Esophagus squamous epithelium (tissue), 5 donors: ENCODE measurements around the gene IGFBP4. TPM values are rescaled to one million over a fixed set of nuclear protein-coding genes. Genes with fewer than 3 reads are reported as not detected.

Experiments used
- DNase-seq: peaks from one replicate; lab custom pipeline; 2025; lab: John Stamatoyannopoulos, UW
- H3K27ac ChIP-seq, 4 donors: fragments of 200-600 bp; sonication (generic); one replicate each; pipeline ENCODE4 v1.5.1; 2016 to 2019; ENCODE audit warnings: mild to moderate bottlenecking in 1 of 4
- H3K27me3 ChIP-seq, 4 donors: fragments of 200-600 bp; sonication (generic); 1 replicate in 3 of 4; 2 replicates in 1 of 4; pipeline versions ENCODE4 v1.5.1 to v1.6.0; 2017 to 2021; ENCODE audit warnings: antibody characterized with exemption in 1 of 4
- H3K36me3 ChIP-seq, 3 donors: fragments of 200-600 bp; sonication (generic); one replicate each; pipeline ENCODE4 v1.5.1; 2016 to 2019
- H3K4me1 ChIP-seq, 3 donors: fragments of 200-600 bp; sonication (generic); one replicate each; pipeline ENCODE4 v1.5.1; 2017 to 2019
- H3K4me3 ChIP-seq, 4 donors: fragments of 200-600 bp; sonication (generic); 1 replicate in 3 of 4; 2 replicates in 1 of 4; pipeline ENCODE4 v1.5.1; 2016 to 2019; ENCODE audit warnings: mild to moderate bottlenecking in 2 of 4, moderate library complexity in 1 of 4
- H3K9me3 ChIP-seq, 3 donors: fragments of 200-600 bp; sonication (generic); one replicate each; pipeline ENCODE4 v1.5.1; 2016 to 2019
- POLR2A ChIP-seq, 4 donors: fragments of 450-650 bp; IDR thresholded peaks; one replicate each; pipeline ENCODE4 v1.6.1; 2017; ENCODE audit warnings: antibody characterized with exemption in 4 of 4, mild to moderate bottlenecking in 4 of 4, moderate library complexity in 3 of 4
- WGBS, 2 donors: methylation state at CpG; one replicate each; pipeline ENCODE4 v1.1.5; 2018; 5-methylcytosine and 5-hydroxymethylcytosine counted together
- intact Hi-C: fragments of 100-400 bp; cut with DNase I; formaldehyde crosslinking; loops from one replicate; pipeline ENCODE4 v1.15.0; 2022
- total RNA-seq, 4 donors: library from RNA; depleted of rRNA; stranded (reverse); fragments of >200 nt; gene quantifications; one replicate each; pipeline ENCODE4 v1.1.0, GENCODE V29; 2016
- TF ChIP-seq, protein P1 (sequence below), 6 experiments: fragments of 450-650 bp in 4 of 6; fragments of 200-600 bp in 2 of 6; sonication (generic) in 2 of 6; IDR thresholded peaks; one replicate each; pipeline ENCODE4 v1.5.1; 2016 to 2019; ENCODE audit warnings: antibody characterized with exemption in 6 of 6, mild to moderate bottlenecking in 4 of 6, moderate library complexity in 4 of 6
- donor health status: DM: yes; HTN: yes; CAD: no.

The IGFBP4 gene
- total RNA-seq, 4 donors from 2014 or later: 27.1 to 154 (median 73.0) TPM

DNA sequence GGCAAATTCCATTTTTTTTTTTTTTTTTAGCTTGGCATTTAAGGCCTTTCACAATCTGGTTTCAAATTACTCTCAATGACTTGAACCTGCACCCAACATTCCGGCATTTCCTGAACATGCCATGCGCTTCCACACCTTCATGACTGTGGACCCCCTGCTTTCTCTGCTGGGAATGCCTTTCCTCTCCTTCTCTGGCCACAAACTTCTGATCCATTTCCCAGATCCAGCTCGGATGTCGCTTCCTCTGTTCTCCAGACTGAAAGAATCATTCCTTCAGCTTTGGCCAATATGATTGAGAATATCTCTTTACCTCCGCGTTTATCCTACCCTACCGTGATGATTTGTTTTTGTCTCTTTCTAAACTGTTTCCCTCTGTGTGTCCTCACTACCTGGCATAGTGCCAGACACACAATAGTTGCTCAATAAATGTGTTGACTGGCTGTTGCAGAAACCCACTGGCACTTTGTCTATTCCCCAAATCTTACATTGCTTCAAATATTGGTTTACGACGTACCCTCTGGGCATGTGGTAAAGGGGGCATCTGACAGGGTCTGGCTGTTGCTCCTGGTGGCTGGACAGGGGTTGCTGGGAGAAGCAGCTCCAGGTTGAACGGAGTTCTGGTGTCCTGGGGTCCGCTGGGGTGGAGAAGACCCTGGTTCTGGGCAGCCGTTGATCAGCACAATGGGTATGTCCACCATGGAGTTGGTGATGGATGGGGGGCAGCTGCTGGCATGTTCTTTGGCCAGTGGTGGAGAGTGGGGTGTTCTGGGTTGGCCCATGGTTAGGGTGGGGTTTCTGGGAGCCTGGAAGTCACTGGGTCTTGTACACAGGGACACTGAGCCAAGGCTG is 43.5 kb downstream of the IGFBP4 start:
- no peaks in the 10 kb centered on the region for H3K27me3 ChIP-seq
- peaks cover 0 to 66% (median 6%) of the 10 kb centered on the region in 3 donors for H3K36me3 ChIP-seq
- no peak for DNase-seq
- H3K9me3 ChIP-seq: no peaks in the 10 kb centered on the region
- peak overlapping the region; percentile 69 to 92 (median 90) for H3K27ac ChIP-seq
- H3K4me3 ChIP-seq: no peak overlapping the region
- WGBS, 2 donors: 49 to 57% methylated on average over 7 to 9 of the region's 12 CpGs
- H3K4me1 ChIP-seq: peaks cover 31 to 100% (median 68%) of the 10 kb centered on the region in 3 donors
- intact Hi-C loops: no loop called here
- no peak for TF ChIP-seq POLR2A (IDR thresholded peaks at IDR 0.05)
- TF ChIP-seq, protein P1, sequence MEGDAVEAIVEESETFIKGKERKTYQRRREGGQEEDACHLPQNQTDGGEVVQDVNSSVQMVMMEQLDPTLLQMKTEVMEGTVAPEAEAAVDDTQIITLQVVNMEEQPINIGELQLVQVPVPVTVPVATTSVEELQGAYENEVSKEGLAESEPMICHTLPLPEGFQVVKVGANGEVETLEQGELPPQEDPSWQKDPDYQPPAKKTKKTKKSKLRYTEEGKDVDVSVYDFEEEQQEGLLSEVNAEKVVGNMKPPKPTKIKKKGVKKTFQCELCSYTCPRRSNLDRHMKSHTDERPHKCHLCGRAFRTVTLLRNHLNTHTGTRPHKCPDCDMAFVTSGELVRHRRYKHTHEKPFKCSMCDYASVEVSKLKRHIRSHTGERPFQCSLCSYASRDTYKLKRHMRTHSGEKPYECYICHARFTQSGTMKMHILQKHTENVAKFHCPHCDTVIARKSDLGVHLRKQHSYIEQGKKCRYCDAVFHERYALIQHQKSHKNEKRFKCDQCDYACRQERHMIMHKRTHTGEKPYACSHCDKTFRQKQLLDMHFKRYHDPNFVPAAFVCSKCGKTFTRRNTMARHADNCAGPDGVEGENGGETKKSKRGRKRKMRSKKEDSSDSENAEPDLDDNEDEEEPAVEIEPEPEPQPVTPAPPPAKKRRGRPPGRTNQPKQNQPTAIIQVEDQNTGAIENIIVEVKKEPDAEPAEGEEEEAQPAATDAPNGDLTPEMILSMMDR (IDR thresholded peaks at IDR 0.05): no peak

DNA sequence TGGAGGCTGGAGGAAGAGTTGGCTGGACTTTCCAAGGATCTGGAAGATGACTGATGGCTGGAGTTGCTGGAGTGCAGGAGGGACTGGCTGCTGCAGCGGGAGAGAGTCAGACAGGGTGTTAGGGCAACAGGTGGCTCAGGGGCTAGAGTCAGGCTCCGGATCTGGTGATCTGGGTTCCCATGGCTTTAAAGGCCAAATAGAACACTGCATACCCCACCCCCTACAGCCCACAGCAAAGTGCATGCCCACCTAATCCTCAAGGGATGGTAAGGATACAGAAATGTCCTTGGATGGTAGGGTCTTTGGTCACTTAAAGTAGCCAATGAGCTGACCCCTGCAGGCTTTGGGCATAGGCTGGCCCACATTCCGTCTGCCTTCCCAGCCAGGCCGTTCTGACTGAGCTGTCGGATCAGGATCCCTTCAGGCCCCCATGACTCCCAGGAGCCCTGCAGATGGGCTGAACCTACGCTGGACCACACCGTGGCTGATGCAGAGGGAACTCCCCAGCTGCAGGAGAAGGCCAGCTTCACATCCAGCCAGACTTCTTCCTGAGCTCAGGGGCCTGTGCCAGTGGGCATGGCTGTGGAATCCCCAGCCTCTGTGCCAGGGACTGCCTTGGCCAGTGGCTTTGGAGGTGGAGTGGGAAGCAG is 44.2 kb downstream of the IGFBP4 start:
- intact Hi-C loops: no loop called here
- DNase-seq: no peak
- peaks cover 32 to 100% (median 66%) of the 10 kb centered on the region in 3 donors for H3K4me1 ChIP-seq
- H3K9me3 ChIP-seq: no peaks in the 10 kb centered on the region
- H3K4me3 ChIP-seq: no peak overlapping the region
- WGBS, 2 donors: 75 to 80% methylated on average over 5 of the region's 7 CpGs
- peak overlapping the region; percentile 69 to 92 (median 90) for H3K27ac ChIP-seq
- H3K27me3 ChIP-seq: no peaks in the 10 kb centered on the region
- TF ChIP-seq POLR2A (IDR thresholded peaks at IDR 0.05): no peak
- TF ChIP-seq, protein P1 (IDR thresholded peaks at IDR 0.05): no peak
- peaks cover 0 to 65% (median 6%) of the 10 kb centered on the region in 3 donors for H3K36me3 ChIP-seq

DNA sequence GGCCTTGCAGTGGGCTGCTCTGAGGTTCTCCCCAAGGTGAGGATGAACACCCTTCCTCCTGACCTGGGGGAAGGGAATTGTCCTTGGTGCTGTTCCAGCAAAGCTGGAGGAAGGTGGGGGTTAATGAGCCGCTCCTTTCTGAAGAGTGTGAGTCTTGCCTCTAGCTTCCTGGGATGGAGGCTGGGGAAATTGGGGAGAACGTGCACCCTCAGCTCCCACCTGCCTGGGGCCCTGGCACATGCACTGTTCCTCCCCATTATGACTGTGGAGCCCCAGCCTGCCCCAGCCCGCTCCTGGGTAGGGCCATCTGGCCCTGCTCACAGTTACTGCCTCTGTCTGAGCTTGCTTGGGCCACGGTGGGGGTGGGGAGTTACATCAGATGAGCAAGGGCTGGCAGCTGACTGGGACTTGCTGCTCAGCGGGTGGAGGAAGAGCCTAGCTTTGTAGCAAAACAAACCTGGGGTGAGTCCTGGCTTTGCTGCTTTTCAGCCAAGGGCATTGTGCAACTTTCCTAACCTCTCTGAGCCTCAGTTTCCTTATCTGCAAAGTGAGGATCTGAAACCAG is 47.1 kb downstream of the IGFBP4 start:
- no peak for DNase-seq
- H3K4me3 ChIP-seq: peak overlapping the region in 1 of 4 donors; percentile 24
- no peaks in the 10 kb centered on the region for H3K9me3 ChIP-seq
- intact Hi-C loops: no loop called here
- TF ChIP-seq, protein P1 (IDR thresholded peaks at IDR 0.05): peak in 1 of 6 experiments; percentile 0
- peak in 2 of 4 donors; percentile 31 to 50 for TF ChIP-seq POLR2A (IDR thresholded peaks at IDR 0.05)
- H3K36me3 ChIP-seq: peaks cover 0 to 62% (median 6%) of the 10 kb centered on the region in 3 donors
- whole genome bisulfite sequencing, 2 donors: 13% methylated on average over 3 of the region's 5 CpGs; no CpG with 5 or more reads in 1 of the 2 donors
- no peaks in the 10 kb centered on the region for H3K27me3 ChIP-seq
- peak overlapping the region; percentile 91 to 92 (median 92) for H3K27ac ChIP-seq
- peaks cover 43 to 100% (median 76%) of the 10 kb centered on the region in 3 donors for H3K4me1 ChIP-seq

DNA sequence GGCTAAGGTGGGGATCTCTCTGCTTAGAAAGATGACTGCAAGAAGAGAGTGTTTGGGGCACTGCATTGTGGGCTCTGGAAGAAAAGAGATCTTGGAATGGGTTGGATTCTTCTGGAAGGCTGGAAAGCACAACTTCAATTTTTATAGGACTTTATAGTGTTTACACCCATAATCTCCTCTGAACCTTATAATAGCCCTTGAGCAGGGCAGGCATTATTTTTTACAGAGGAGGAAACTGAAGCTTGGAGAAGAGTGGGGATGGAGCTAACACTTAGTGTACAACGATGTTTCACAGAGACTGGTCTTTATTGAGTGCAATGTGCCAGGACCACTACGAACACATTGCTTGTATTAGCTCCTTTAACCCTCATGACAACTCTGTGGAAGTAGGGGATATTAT is 47.7 kb downstream of the IGFBP4 start:
- WGBS, 2 donors: 29 to 61% methylated on average over 2 of the region's 2 CpGs
- Histone ChIP-seq H3K27ac (peak overlapping the region; percentile 91 to 92 (median 92)), H3K4me1 (peaks cover 37 to 100% (median 70%) of the 10 kb centered on the region in 3 donors), H3K4me3 (no peak overlapping the region), H3K9me3 (no peaks in the 10 kb centered on the region), H3K36me3 (peaks cover 0 to 62% (median 6%) of the 10 kb centered on the region in 3 donors), H3K27me3 (no peaks in the 10 kb centered on the region)
- DNase-seq: no peak
- intact Hi-C loops: no loop called here
- TF ChIP-seq POLR2A (IDR thresholded peaks at IDR 0.05): no peak

DNA sequence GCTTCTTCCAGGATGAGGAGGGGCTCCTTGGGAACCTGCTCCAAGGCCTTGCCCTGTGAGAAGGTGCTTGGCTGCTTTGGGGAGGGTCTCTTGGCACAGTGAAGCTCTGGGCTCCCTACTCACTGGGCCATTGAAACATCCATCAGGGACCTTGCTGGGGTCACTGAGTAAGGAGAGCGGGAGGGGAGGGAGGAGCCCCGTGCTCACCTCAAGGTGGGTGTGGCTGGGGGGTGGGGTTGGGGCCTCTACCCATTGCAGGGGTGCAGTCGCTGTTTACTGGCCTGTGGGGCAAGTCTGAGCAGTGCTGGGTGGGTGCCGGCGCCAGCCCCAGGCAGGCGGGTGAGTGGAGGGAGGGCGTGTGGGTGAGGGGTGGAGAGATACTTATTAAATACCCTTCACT is 48.2 kb downstream of the IGFBP4 start:
- 22% methylated on average over 5 of the region's 7 CpGs; no CpG with 5 or more reads in 1 of the 2 donors for whole genome bisulfite sequencing, 2 donors
- TF ChIP-seq, protein P1 (IDR thresholded peaks at IDR 0.05): no peak
- Histone ChIP-seq H3K9me3 (no peaks in the 10 kb centered on the region), H3K27ac (peak overlapping the region; percentile 91 to 92 (median 92)), H3K4me3 (no peak overlapping the region), H3K27me3 (no peaks in the 10 kb centered on the region), H3K4me1 (peaks cover 32 to 100% (median 65%) of the 10 kb centered on the region in 3 donors), H3K36me3 (peaks cover 0 to 63% (median 6%) of the 10 kb centered on the region in 3 donors)
- intact Hi-C loops: no loop called here
- no peak for DNase-seq
